Neural progenitor cell (in vitro differentiated cells): Measurements from ENCODE around the gene LAMB1. TPM values are rescaled to one million over a fixed set of nuclear protein-coding genes. Genes with fewer than 3 reads are reported as not detected.

Experiments used
- DNase-seq: peaks from one replicate; pipeline ENCODE4 v3.0.0-alpha.2; 2016; ENCODE audit warnings: low spot score
- H2AFZ ChIP-seq: fragments of 200-600 bp; sonication (generic); replicated peaks from 2 replicates; pipeline ENCODE4 v1.6.1; 2016; ENCODE audit warnings: antibody characterized with exemption
- H3F3A ChIP-seq: fragments of 200-600 bp; sonication (generic); 2 replicates; pipeline ENCODE4 v1.6.1; 2016; ENCODE audit warnings: antibody characterized with exemption, low read depth
- H3K27ac ChIP-seq: fragments of 200-600 bp; sonication (generic); 2 replicates; pipeline ENCODE4 v1.5.1; 2016; ENCODE audit warnings: mild to moderate bottlenecking
- H3K27me3 ChIP-seq: fragments of 200-600 bp; sonication (generic); 2 replicates; pipeline ENCODE4 v1.6.1; 2016; ENCODE audit warnings: mild to moderate bottlenecking, moderate library complexity
- H3K36me3 ChIP-seq: fragments of 200-600 bp; sonication (generic); 2 replicates; pipeline ENCODE4 v1.5.1; 2016
- H3K4me1 ChIP-seq: fragments of 200-600 bp; sonication (generic); 2 replicates; pipeline ENCODE4 v1.6.1; 2016; ENCODE audit warnings: mixed run types
- H3K4me2 ChIP-seq: fragments of 200-600 bp; sonication (generic); 2 replicates; pipeline ENCODE4 v1.6.1; 2016
- H3K4me3 ChIP-seq: fragments of 200-600 bp; sonication (generic); 2 replicates; pipeline ENCODE4 v1.5.1; 2016
- H3K79me2 ChIP-seq: fragments of 200-600 bp; sonication (generic); 2 replicates; pipeline ENCODE4 v1.6.1; 2016; ENCODE audit warnings: low read depth
- H3K9ac ChIP-seq: fragments of 200-600 bp; sonication (generic); 2 replicates; pipeline ENCODE4 v1.6.1; 2016
- H3K9me3 ChIP-seq: fragments of 200-600 bp; sonication (generic); 2 replicates; pipeline ENCODE4 v1.5.1; 2016; ENCODE audit warnings: low read depth
- H4K20me1 ChIP-seq: fragments of 200-600 bp; sonication (generic); 2 replicates; pipeline ENCODE4 v1.6.1; 2016; ENCODE audit warnings: low read depth
- H3K27ac Mint-ChIP-seq: 3 replicates; pipeline ENCODE4 v1.8.0; 2021; ENCODE audit warnings: mixed read lengths
- H3K27me3 Mint-ChIP-seq: 2 replicates; pipeline ENCODE4 v1.8.0; 2022; ENCODE audit warnings: low read depth, mild to moderate bottlenecking, inconsistent platforms, moderate library complexity, mixed read lengths; ENCODE audit not compliant: insufficient read depth
- H3K36me3 Mint-ChIP-seq: 3 replicates; pipeline ENCODE4 v1.8.0; 2021; ENCODE audit warnings: mixed read lengths
- H3K4me1 Mint-ChIP-seq: 3 replicates; pipeline ENCODE4 v1.8.0; 2021; ENCODE audit warnings: mixed read lengths
- H3K4me3 Mint-ChIP-seq: 3 replicates; pipeline ENCODE4 v1.8.0; 2021; ENCODE audit warnings: mild to moderate bottlenecking, moderate library complexity, mixed read lengths
- H3K9me3 Mint-ChIP-seq: 3 replicates; pipeline ENCODE4 v1.8.0; 2020; ENCODE audit warnings: mixed read lengths
- EZH2 ChIP-seq: fragments of 200-600 bp; sonication (generic); IDR thresholded peaks from 2 replicates; pipeline ENCODE4 v1.6.1; 2017; ENCODE audit warnings: antibody characterized with exemption, mild to moderate bottlenecking, moderate library complexity
- EZH2phosphoT487 ChIP-seq: fragments of 200-600 bp; sonication (generic); IDR thresholded peaks from 2 replicates; pipeline ENCODE4 v1.6.1; 2017; ENCODE audit warnings: antibody characterized with exemption
- total RNA-seq: library from RNA; depleted of rRNA; stranded (reverse); fragments of >200 nt; gene quantifications from 2 replicates; pipeline ENCODE4 v1.2.3, GENCODE V29; 2015; ENCODE audit warnings: low replicate concordance
- TF ChIP-seq, protein P1 (sequence below): fragments of 200-600 bp; sonication (generic); IDR thresholded peaks from 2 replicates; pipeline ENCODE4 v1.5.1; 2017; ENCODE audit warnings: antibody characterized with exemption, mild to moderate bottlenecking

LAMB1 gene
- total RNA-seq, 1 donor from 2014 or later: 87.7 TPM

- H3K4me3 ChIP-seq: no peak overlapping the region
- no peak overlapping the region for H3K4me3 Mint-ChIP-seq
- peaks cover 5% of the 10 kb centered on the region for H3K27me3 Mint-ChIP-seq
- no peak overlapping the region for H3K9ac ChIP-seq
- no peak overlapping the region for H3K4me2 ChIP-seq
- no peaks in the 10 kb centered on the region for H4K20me1 ChIP-seq
- no peaks in the 10 kb centered on the region for H3K9me3 ChIP-seq
- no peaks in the 10 kb centered on the region for H3K9me3 Mint-ChIP-seq
- TF ChIP-seq EZH2phosphoT487: no peak
- no peak for TF ChIP-seq EZH2
- TF ChIP-seq, protein P1, sequence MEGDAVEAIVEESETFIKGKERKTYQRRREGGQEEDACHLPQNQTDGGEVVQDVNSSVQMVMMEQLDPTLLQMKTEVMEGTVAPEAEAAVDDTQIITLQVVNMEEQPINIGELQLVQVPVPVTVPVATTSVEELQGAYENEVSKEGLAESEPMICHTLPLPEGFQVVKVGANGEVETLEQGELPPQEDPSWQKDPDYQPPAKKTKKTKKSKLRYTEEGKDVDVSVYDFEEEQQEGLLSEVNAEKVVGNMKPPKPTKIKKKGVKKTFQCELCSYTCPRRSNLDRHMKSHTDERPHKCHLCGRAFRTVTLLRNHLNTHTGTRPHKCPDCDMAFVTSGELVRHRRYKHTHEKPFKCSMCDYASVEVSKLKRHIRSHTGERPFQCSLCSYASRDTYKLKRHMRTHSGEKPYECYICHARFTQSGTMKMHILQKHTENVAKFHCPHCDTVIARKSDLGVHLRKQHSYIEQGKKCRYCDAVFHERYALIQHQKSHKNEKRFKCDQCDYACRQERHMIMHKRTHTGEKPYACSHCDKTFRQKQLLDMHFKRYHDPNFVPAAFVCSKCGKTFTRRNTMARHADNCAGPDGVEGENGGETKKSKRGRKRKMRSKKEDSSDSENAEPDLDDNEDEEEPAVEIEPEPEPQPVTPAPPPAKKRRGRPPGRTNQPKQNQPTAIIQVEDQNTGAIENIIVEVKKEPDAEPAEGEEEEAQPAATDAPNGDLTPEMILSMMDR: no peak
- no peak overlapping the region for H2AFZ ChIP-seq
- no peak overlapping the region for H3K27ac Mint-ChIP-seq
- peaks cover 5% of the 10 kb centered on the region for H3K36me3 ChIP-seq
- no peaks in the 10 kb centered on the region for H3K27me3 ChIP-seq
- no peak overlapping the region for H3K27ac ChIP-seq
- H3K79me2 ChIP-seq: no peaks in the 10 kb centered on the region
- peaks cover 6% of the 10 kb centered on the region for H3K36me3 Mint-ChIP-seq
- no peak for DNase-seq
- no peaks in the 10 kb centered on the region for H3K4me1 ChIP-seq
- H3K4me1 Mint-ChIP-seq: peaks cover 6% of the 10 kb centered on the region
- no peaks in the 10 kb centered on the region for H3F3A ChIP-seq
These were observed 22.8 kb downstream of the LAMB1 start for GRCh38 chr7:107980171-107980570.

GRCh38 chr7:107978815-107979408 is 24.0 kb downstream of the LAMB1 start:
- Mint-ChIP-seq H3K27ac (no peak overlapping the region), H3K4me3 (no peak overlapping the region), H3K27me3 (peaks cover 5% of the 10 kb centered on the region), H3K4me1 (peaks cover 6% of the 10 kb centered on the region), H3K36me3 (peaks cover 3% of the 10 kb centered on the region), H3K9me3 (no peaks in the 10 kb centered on the region)
- Histone ChIP-seq H3K79me2 (no peaks in the 10 kb centered on the region), H3K4me2 (no peak overlapping the region), H3K9ac (no peak overlapping the region), H3K36me3 (peaks cover 5% of the 10 kb centered on the region), H3K27ac (no peak overlapping the region), H3K9me3 (no peaks in the 10 kb centered on the region), H3F3A (no peaks in the 10 kb centered on the region), H2AFZ (no peak overlapping the region), H3K4me1 (no peaks in the 10 kb centered on the region), H4K20me1 (no peaks in the 10 kb centered on the region), H3K4me3 (no peak overlapping the region), H3K27me3 (no peaks in the 10 kb centered on the region)
- no peak for DNase-seq
- TF ChIP-seq EZH2: no peak
- TF ChIP-seq EZH2phosphoT487: no peak
- TF ChIP-seq, protein P1: no peak

DNA sequence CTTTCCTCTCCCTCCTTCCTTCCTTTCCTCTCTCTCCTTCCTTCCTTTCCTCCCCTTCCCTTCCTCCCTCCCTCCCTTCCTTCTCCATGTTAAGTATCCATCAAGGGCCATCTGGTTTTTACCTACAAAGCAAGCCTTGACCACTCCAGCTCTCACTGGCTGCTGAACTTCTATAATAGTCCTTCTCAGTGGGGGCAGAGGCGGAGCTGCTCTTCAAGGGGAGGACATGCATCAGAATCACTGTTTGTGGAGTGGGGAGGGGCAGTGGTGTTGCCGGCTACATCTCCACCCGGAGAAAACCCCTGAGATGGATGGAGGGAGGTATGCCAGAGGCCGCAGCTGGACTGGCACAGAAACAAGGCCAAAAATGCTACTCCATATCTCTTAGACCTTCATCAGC is 25.9 kb downstream of the LAMB1 start:
- DNase-seq: no peak
- Histone ChIP-seq H3K9me3 (no peaks in the 10 kb centered on the region), H3K9ac (no peak overlapping the region), H2AFZ (no peak overlapping the region), H3K79me2 (no peaks in the 10 kb centered on the region), H3K36me3 (peaks cover 5% of the 10 kb centered on the region), H3F3A (no peaks in the 10 kb centered on the region), H3K27ac (no peak overlapping the region), H3K4me3 (no peak overlapping the region), H3K4me1 (no peaks in the 10 kb centered on the region), H4K20me1 (no peaks in the 10 kb centered on the region), H3K4me2 (no peak overlapping the region), H3K27me3 (no peaks in the 10 kb centered on the region)
- TF ChIP-seq EZH2phosphoT487 (no peak), EZH2 (no peak)
- TF ChIP-seq, protein P1: no peak
- Mint-ChIP-seq H3K27ac (no peak overlapping the region), H3K4me3 (no peak overlapping the region), H3K4me1 (peaks cover 5% of the 10 kb centered on the region), H3K27me3 (no peaks in the 10 kb centered on the region), H3K36me3 (no peaks in the 10 kb centered on the region), H3K9me3 (no peaks in the 10 kb centered on the region)
